SK-N-SH (cell line): Measurements from ENCODE around the gene CYP2D6.
"Not testable (repeated sequence)": the region's sequence is repeated elsewhere in the genome, so short reads cannot be mapped to it uniquely, and the experiment has no call there.

Experiments used
- EP300 ChIP-seq, 2 experiments: IDR thresholded peaks; 2 replicates each; pipeline versions ENCODE4 v1.4.0 to v1.6.1; 2012; ENCODE audit warnings: borderline replicate concordance in 1 of 2, low read depth in 1 of 2, low read length in 1 of 2
- EZH2phosphoT487 ChIP-seq: fragments of 200-600 bp; sonication (generic); IDR thresholded peaks from 2 replicates; pipeline ENCODE4 v1.6.1; 2017; ENCODE audit warnings: low read depth, mixed run types, mild to moderate bottlenecking, antibody characterized with exemption, moderate library complexity, borderline replicate concordance
- JUND ChIP-seq: IDR thresholded peaks from 2 replicates; pipeline ENCODE4 v1.4.0; 2012
- POLR2AphosphoS5 ChIP-seq: IDR thresholded peaks from 2 replicates; pipeline ENCODE4 v1.6.1; 2012; ENCODE audit warnings: low read depth, low read length
- RAD21 ChIP-seq: IDR thresholded peaks from 2 replicates; pipeline ENCODE4 v1.6.1; 2012; ENCODE audit warnings: mild to moderate bottlenecking, low read length
- TAF1 ChIP-seq: IDR thresholded peaks from 2 replicates; pipeline ENCODE4 v1.6.1; 2012; ENCODE audit warnings: low read depth, mild to moderate bottlenecking, low read length, moderate library complexity, borderline replicate concordance
- TF ChIP-seq, protein P1 (sequence below): fragments of 200-600 bp; sonication (generic); IDR thresholded peaks from 2 replicates; pipeline ENCODE4 v1.6.1; 2017; ENCODE audit warnings: antibody characterized with exemption, mild to moderate bottlenecking, moderate library complexity

- TF ChIP-seq EP300 (IDR thresholded peaks at IDR 0.05; ENCODE audit: borderline replicate concordance in 1 of 2, low read depth in 1 of 2, low read length in 1 of 2); JUND; TAF1; POLR2AphosphoS5; EZH2phosphoT487: not testable (repeated sequence)
- TF ChIP-seq, protein P1, sequence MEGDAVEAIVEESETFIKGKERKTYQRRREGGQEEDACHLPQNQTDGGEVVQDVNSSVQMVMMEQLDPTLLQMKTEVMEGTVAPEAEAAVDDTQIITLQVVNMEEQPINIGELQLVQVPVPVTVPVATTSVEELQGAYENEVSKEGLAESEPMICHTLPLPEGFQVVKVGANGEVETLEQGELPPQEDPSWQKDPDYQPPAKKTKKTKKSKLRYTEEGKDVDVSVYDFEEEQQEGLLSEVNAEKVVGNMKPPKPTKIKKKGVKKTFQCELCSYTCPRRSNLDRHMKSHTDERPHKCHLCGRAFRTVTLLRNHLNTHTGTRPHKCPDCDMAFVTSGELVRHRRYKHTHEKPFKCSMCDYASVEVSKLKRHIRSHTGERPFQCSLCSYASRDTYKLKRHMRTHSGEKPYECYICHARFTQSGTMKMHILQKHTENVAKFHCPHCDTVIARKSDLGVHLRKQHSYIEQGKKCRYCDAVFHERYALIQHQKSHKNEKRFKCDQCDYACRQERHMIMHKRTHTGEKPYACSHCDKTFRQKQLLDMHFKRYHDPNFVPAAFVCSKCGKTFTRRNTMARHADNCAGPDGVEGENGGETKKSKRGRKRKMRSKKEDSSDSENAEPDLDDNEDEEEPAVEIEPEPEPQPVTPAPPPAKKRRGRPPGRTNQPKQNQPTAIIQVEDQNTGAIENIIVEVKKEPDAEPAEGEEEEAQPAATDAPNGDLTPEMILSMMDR = not testable (repeated sequence)
- peak; percentile 54 for TF ChIP-seq RAD21
These were observed 17.8 kb downstream of the CYP2D6 start for GRCh38 chr22:42112793-42113192.
